ENCODE results near the gene MITF. TPM values are rescaled to one million over a fixed set of nuclear protein-coding genes. Genes with fewer than 3 reads are reported as not detected.
A peak's percentile ranks its signal among the peaks of the same experiment; 100 is the strongest.
"Not testable (repeated sequence)": the region's sequence is repeated elsewhere in the genome, so short reads cannot be mapped to it uniquely, and the experiment has no call there.

The MITF gene
- total RNA-seq, 1 donor from 2014 or later: 2.0 TPM

- Mint-ChIP-seq H3K36me3 (ENCODE audit: low read depth) (no peaks in the 10 kb centered on the region), H3K27ac (ENCODE audit: unreplicated experiment) (peak overlapping the region; percentile 39), H3K27me3 (ENCODE audit: low read depth) (no peaks in the 10 kb centered on the region), H3K4me3 (no peak overlapping the region), H3K4me1 (peaks cover 28% of the 10 kb centered on the region), H3K9me3 (peaks cover 5% of the 10 kb centered on the region)
- DNase-seq (ENCODE audit: low read depth, low spot score): no peak
- no peak for TF ChIP-seq CTCF (conservative IDR thresholded peaks at IDR 0.05)
Measured at GRCh38 chr3:69786854-69787253, 47.6 kb downstream of the MITF start.

- TF ChIP-seq CTCF (conservative IDR thresholded peaks at IDR 0.05): no peak
- H3K27ac Mint-ChIP-seq (ENCODE audit: unreplicated experiment): no peak overlapping the region
- peaks cover 31% of the 10 kb centered on the region for H3K4me1 Mint-ChIP-seq
- H3K27me3 Mint-ChIP-seq (ENCODE audit: low read depth): no peaks in the 10 kb centered on the region
- H3K4me3 Mint-ChIP-seq: no peak overlapping the region
- DNase-seq (ENCODE audit: low read depth, low spot score): no peak
- peaks cover 5% of the 10 kb centered on the region for H3K9me3 Mint-ChIP-seq
- no peaks in the 10 kb centered on the region for H3K36me3 Mint-ChIP-seq (ENCODE audit: low read depth)
Measured at GRCh38 chr3:69787436-69788168, 48.3 kb downstream of the MITF start.

GRCh38 chr3:69791106-69791505, 51.8 kb downstream of the MITF start:
- Mint-ChIP-seq H3K27ac (ENCODE audit: unreplicated experiment) (no peak overlapping the region), H3K4me3 (no peak overlapping the region), H3K27me3 (ENCODE audit: low read depth) (no peaks in the 10 kb centered on the region), H3K36me3 (ENCODE audit: low read depth) (no peaks in the 10 kb centered on the region), H3K4me1 (peaks cover 22% of the 10 kb centered on the region), H3K9me3 (peaks cover 5% of the 10 kb centered on the region)
- TF ChIP-seq CTCF (conservative IDR thresholded peaks at IDR 0.05): no peak
- DNase-seq (ENCODE audit: low read depth, low spot score): no peak

GRCh38 chr3:69791919-69792399, 52.7 kb downstream of the MITF start:
- no peaks in the 10 kb centered on the region for H3K27me3 Mint-ChIP-seq (ENCODE audit: low read depth)
- H3K27ac Mint-ChIP-seq (ENCODE audit: unreplicated experiment): no peak overlapping the region
- TF ChIP-seq CTCF (conservative IDR thresholded peaks at IDR 0.05): peak; percentile 55
- H3K9me3 Mint-ChIP-seq: peaks cover 5% of the 10 kb centered on the region
- no peak for DNase-seq (ENCODE audit: low read depth, low spot score)
- no peak overlapping the region for H3K4me3 Mint-ChIP-seq
- H3K4me1 Mint-ChIP-seq: peaks cover 22% of the 10 kb centered on the region
- no peaks in the 10 kb centered on the region for H3K36me3 Mint-ChIP-seq (ENCODE audit: low read depth)

- not testable (repeated sequence) for H3K4me1 Mint-ChIP-seq; H3K27me3 Mint-ChIP-seq (ENCODE audit: low read depth); H3K27ac Mint-ChIP-seq (ENCODE audit: unreplicated experiment); H3K36me3 Mint-ChIP-seq (ENCODE audit: low read depth); H3K4me3 Mint-ChIP-seq; H3K9me3 Mint-ChIP-seq; DNase-seq (ENCODE audit: low read depth, low spot score)
Measured at GRCh38 chr3:69796126-69796525, 56.9 kb downstream of the MITF start.

GRCh38 chr3:69803681-69804270, 64.5 kb downstream of the MITF start:
- H3K27me3 Mint-ChIP-seq (ENCODE audit: low read depth): no peaks in the 10 kb centered on the region
- H3K4me3 Mint-ChIP-seq: no peak overlapping the region
- no peaks in the 10 kb centered on the region for H3K36me3 Mint-ChIP-seq (ENCODE audit: low read depth)
- H3K4me1 Mint-ChIP-seq: peaks cover 8% of the 10 kb centered on the region
- H3K27ac Mint-ChIP-seq (ENCODE audit: unreplicated experiment): no peak overlapping the region
- peaks cover 3% of the 10 kb centered on the region for H3K9me3 Mint-ChIP-seq
- TF ChIP-seq CTCF (conservative IDR thresholded peaks at IDR 0.05): no peak
- DNase-seq (ENCODE audit: low read depth, low spot score): no peak
